Measurements from ENCODE around the gene SEPTIN14. TPM values are rescaled to one million over a fixed set of nuclear protein-coding genes. Genes with fewer than 3 reads are reported as not detected.
"Not testable (repeated sequence)": the region's sequence is repeated elsewhere in the genome, so short reads cannot be mapped to it uniquely, and the experiment has no call there.

The SEPTIN14 gene
- total RNA-seq, 2 experiments from 2014 or later: not detected

- BruUV-seq (replicated peaks); intact Hi-C loops (cut with micrococcal nuclease; ENCODE audit: unreplicated experiment); POLR2A ChIA-PET: not testable (repeated sequence)
These were observed 117.8 kb downstream of the SEPTIN14 start for GRCh38 chr7:55744706-55745105.

More at GRCh38 chr7:55744706-55745105, 117.8 kb downstream of the SEPTIN14 start:
- H3K4me3 ChIP-seq (ENCODE audit: low read depth, low read length, poor library complexity, severe bottlenecking); H4K20me1 ChIP-seq (ENCODE audit: insufficient read depth, low read length); H3K9me3 ChIP-seq (ENCODE audit: low read length); H3K4me2 ChIP-seq (ENCODE audit: low read length); H3K36me3 ChIP-seq (ENCODE audit: insufficient read depth, low read length); H3K27ac ChIP-seq (ENCODE audit: low read depth, low read length, poor library complexity, severe bottlenecking); H3K4me1 ChIP-seq (ENCODE audit: insufficient read depth, low read length, poor library complexity, severe bottlenecking); H2AFZ ChIP-seq (ENCODE audit: low read length); DNase-seq (ENCODE audit: low spot score); H3K79me2 ChIP-seq (ENCODE audit: insufficient read depth, low read depth, low read length); CTCF ChIA-PET (ENCODE audit: unreplicated experiment); H3K9me2 ChIP-seq (ENCODE audit: insufficient read depth, low read length): not testable (repeated sequence)

Small RNAs within 50 kb of the gene (small RNA-seq; reads per million reads assigned to genes)
- gene AC092647.1 (not detected), gene AC092647.2 (not detected), gene RNU6-1126P (not detected)

Other genes starting within 250 kb of the SEPTIN14 start
- 2.1 and 3.3 TPM in 2 replicates for gene ZNF713, start 24.7 kb upstream of the SEPTIN14 start, total RNA-seq (2014; rRNA removed; shearing (Covaris generic))
- 1.8 and 2.3 TPM in 2 replicates for gene ZNF713, start 24.7 kb upstream of the SEPTIN14 start, total RNA-seq (2022)
- gene MRPS17, start 89.1 kb upstream of the SEPTIN14 start, total RNA-seq (2014; rRNA removed; shearing (Covaris generic)): 24.9 and 27.8 TPM in 2 replicates
- gene MRPS17, start 89.1 kb upstream of the SEPTIN14 start, total RNA-seq (2022): 18.0 and 23.2 TPM in 2 replicates
- 28.9 and 35.9 TPM in 2 replicates for gene NIPSNAP2, start 101.8 kb upstream of the SEPTIN14 start, total RNA-seq (2014; rRNA removed; shearing (Covaris generic))
- gene NIPSNAP2, start 101.8 kb upstream of the SEPTIN14 start, total RNA-seq (2022): 49.9 and 53.1 TPM in 2 replicates
- 62.9 and 64.7 TPM in 2 replicates for gene PSPH, start 188.7 kb upstream of the SEPTIN14 start, total RNA-seq (2014; rRNA removed; shearing (Covaris generic))
- gene PSPH, start 188.7 kb upstream of the SEPTIN14 start, total RNA-seq (2022): 45.1 and 55.3 TPM in 2 replicates
- 151 and 196 TPM in 2 replicates for gene CCT6A, start 189.0 kb upstream of the SEPTIN14 start, total RNA-seq (2014; rRNA removed; shearing (Covaris generic))
- gene CCT6A, start 189.0 kb upstream of the SEPTIN14 start, total RNA-seq (2022): 181 and 219 TPM in 2 replicates
- gene SUMF2, start 201.5 kb upstream of the SEPTIN14 start, total RNA-seq (2014; rRNA removed; shearing (Covaris generic)): 46.4 and 60.8 TPM in 2 replicates
- 107 and 110 TPM in 2 replicates for gene SUMF2, start 201.5 kb upstream of the SEPTIN14 start, total RNA-seq (2022)
- gene PHKG1, start 230.2 kb upstream of the SEPTIN14 start, total RNA-seq (2014; rRNA removed; shearing (Covaris generic)): 1.8 and 5.6 TPM in 2 replicates
- 2.2 and 3.3 TPM in 2 replicates for gene PHKG1, start 230.2 kb upstream of the SEPTIN14 start, total RNA-seq (2022)
- 381 and 517 TPM in 2 replicates for gene CHCHD2, start 243.7 kb upstream of the SEPTIN14 start, total RNA-seq (2014; rRNA removed; shearing (Covaris generic))
- gene CHCHD2, start 243.7 kb upstream of the SEPTIN14 start, total RNA-seq (2022): 478 and 522 TPM in 2 replicates